Trophoblast cell (in vitro differentiated cells and primary cell): ENCODE data around the gene AKTIP.

ENCODE experiments used
- DNase-seq, 2 donors: peaks; one replicate each; pipeline ENCODE4 v3.0.0-alpha.2; 2016
- H2AFZ ChIP-seq: 2 replicates; pipeline ENCODE4 v1.6.1; 2013; ENCODE audit warnings: low read length, moderate library complexity, mild to moderate bottlenecking; ENCODE audit not compliant: insufficient read depth, poor library complexity
- H2AK5ac ChIP-seq: 2 replicates; pipeline ENCODE4 v1.6.1; 2013; ENCODE audit warnings: mild to moderate bottlenecking, low read length
- H2BK120ac ChIP-seq: 2 replicates; pipeline ENCODE4 v1.6.1; 2013; ENCODE audit warnings: low read length, mild to moderate bottlenecking, moderate library complexity; ENCODE audit not compliant: insufficient read depth, poor library complexity
- H2BK12ac ChIP-seq: 2 replicates; pipeline ENCODE4 v1.6.1; 2013; ENCODE audit warnings: mild to moderate bottlenecking, low read length, moderate library complexity
- H2BK5ac ChIP-seq: 2 replicates; pipeline ENCODE4 v1.6.1; 2013; ENCODE audit warnings: low read length, low read depth, moderate library complexity, mild to moderate bottlenecking; ENCODE audit not compliant: poor library complexity
- H3K14ac ChIP-seq: 2 replicates; pipeline ENCODE4 v1.6.1; 2013; ENCODE audit warnings: mild to moderate bottlenecking, low read length
- H3K18ac ChIP-seq: 2 replicates; pipeline ENCODE4 v1.6.1; 2013; ENCODE audit warnings: mild to moderate bottlenecking, low read length
- H3K23ac ChIP-seq: 2 replicates; pipeline ENCODE4 v1.6.1; 2013; ENCODE audit warnings: low read length
- H3K27ac ChIP-seq: 2 replicates; pipeline ENCODE4 v1.5.1; 2013; ENCODE audit warnings: low read depth, mild to moderate bottlenecking, inconsistent platforms, low read length, moderate library complexity
- H3K27me3 ChIP-seq: 2 replicates; pipeline ENCODE4 v1.6.1; 2013; ENCODE audit warnings: inconsistent platforms, mild to moderate bottlenecking, low read length, moderate library complexity; ENCODE audit not compliant: insufficient read depth
- H3K36me3 ChIP-seq, 2 experiments: 1 replicate in 1 of 2; 2 replicates in 1 of 2; pipeline ENCODE4 v1.6.1; 2013; ENCODE audit warnings: low read length in 2 of 2, mild to moderate bottlenecking in 2 of 2, moderate library complexity in 1 of 2; ENCODE audit not compliant: insufficient read depth in 2 of 2, control insufficient read depth in 1 of 2
- H3K4ac ChIP-seq: 2 replicates; pipeline ENCODE4 v1.6.1; 2013; ENCODE audit warnings: low read depth, mild to moderate bottlenecking, low read length, moderate library complexity
- H3K4me1 ChIP-seq, 2 experiments: 1 replicate in 1 of 2; 2 replicates in 1 of 2; pipeline ENCODE4 v1.6.1; 2013; ENCODE audit warnings: low read length in 2 of 2, mild to moderate bottlenecking in 2 of 2, moderate library complexity in 1 of 2; ENCODE audit not compliant: insufficient read depth in 2 of 2, control insufficient read depth in 1 of 2
- H3K4me2 ChIP-seq: 2 replicates; pipeline ENCODE4 v1.6.1; 2013; ENCODE audit warnings: inconsistent platforms, mild to moderate bottlenecking, low read length, moderate library complexity
- H3K4me3 ChIP-seq: 2 replicates; pipeline ENCODE4 v1.5.1; 2013; ENCODE audit warnings: mild to moderate bottlenecking, low read depth, low read length, inconsistent platforms
- H3K79me1 ChIP-seq: one replicate; pipeline ENCODE4 v1.6.1; 2013; ENCODE audit warnings: low read length
- H3K79me2 ChIP-seq: 2 replicates; pipeline ENCODE4 v1.6.1; 2013; ENCODE audit warnings: low read length, mild to moderate bottlenecking; ENCODE audit not compliant: control insufficient read depth, insufficient read depth, poor library complexity
- H3K9ac ChIP-seq: 2 replicates; pipeline ENCODE4 v1.6.1; 2013; ENCODE audit warnings: mild to moderate bottlenecking, low read length
- H3K9me3 ChIP-seq: 2 replicates; pipeline ENCODE4 v1.6.1; 2013; ENCODE audit warnings: low read depth, mild to moderate bottlenecking, control low read depth, inconsistent platforms, low read length; ENCODE audit not compliant: insufficient read depth
- H4K12ac ChIP-seq: 2 replicates; pipeline ENCODE4 v1.6.1; 2013; ENCODE audit warnings: low read depth, mild to moderate bottlenecking, low read length, moderate library complexity
- H4K8ac ChIP-seq: 2 replicates; pipeline ENCODE4 v1.6.1; 2013; ENCODE audit warnings: low read depth, mild to moderate bottlenecking, low read length, moderate library complexity
- H4K91ac ChIP-seq: one replicate; pipeline ENCODE4 v1.6.1; 2013; ENCODE audit warnings: low read depth, mild to moderate bottlenecking, low read length, moderate library complexity
- WGBS: extraction: QIAGEN DNeasy Blood & Tissue Kit; methylation state at CpG from one replicate; pipeline ENCODE4 v1.1.7; 2013; ENCODE audit warnings: missing lambda C conversion rate; ENCODE audit not compliant: insufficient read length, insufficient coverage; ENCODE audit errors: extremely low coverage; 5-methylcytosine and 5-hydroxymethylcytosine counted together

The AKTIP gene

GRCh38 chr16:53537626-53538025 lies 34.6 kb upstream of the AKTIP start:
- Histone ChIP-seq H3K4ac (no peak overlapping the region), H2BK5ac (no peak overlapping the region)
- WGBS = no CpG with 5 or more reads among the region's 5 CpGs

GRCh38 chr16:53534206-53534605 lies 31.2 kb upstream of the AKTIP start:
- Histone ChIP-seq H3K79me1 (no peaks in the 10 kb centered on the region), H3K4me1 (no peaks in the 10 kb centered on the region), H2BK120ac (no peak overlapping the region), H4K8ac (no peak overlapping the region), H3K27ac (no peak overlapping the region), H3K4me2 (no peak overlapping the region), H3K14ac (no peak overlapping the region), H3K36me3 (no peaks in the 10 kb centered on the region), H3K27me3 (no peaks in the 10 kb centered on the region), H3K79me2 (no peaks in the 10 kb centered on the region), H3K4ac (no peak overlapping the region), H4K12ac (no peak overlapping the region), H3K4me3 (no peak overlapping the region), H3K9ac (no peak overlapping the region), H2AFZ (no peak overlapping the region), H3K18ac (no peak overlapping the region), H3K9me3 (no peaks in the 10 kb centered on the region), H2AK5ac (no peak overlapping the region), H4K91ac (no peak overlapping the region), H2BK5ac (no peak overlapping the region), H3K23ac (no peak overlapping the region), H2BK12ac (no peak overlapping the region)
- no CpG with 5 or more reads among the region's 2 CpGs for WGBS
- DNase-seq = no peak

More at GRCh38 chr16:53537626-53538025, 34.6 kb upstream of the AKTIP start:
- H3K18ac ChIP-seq = no peak overlapping the region
- no peak overlapping the region for H3K27ac ChIP-seq
- H4K12ac ChIP-seq = no peak overlapping the region
- no peak overlapping the region for H4K91ac ChIP-seq
- no peak overlapping the region for H3K4me3 ChIP-seq
- no peak overlapping the region for H4K8ac ChIP-seq
- no peaks in the 10 kb centered on the region for H3K79me2 ChIP-seq
- H2BK12ac ChIP-seq = no peak overlapping the region
- no peak for DNase-seq
- no peak overlapping the region for H3K4me2 ChIP-seq
- H3K27me3 ChIP-seq = no peaks in the 10 kb centered on the region
- H3K14ac ChIP-seq = no peak overlapping the region
- H3K79me1 ChIP-seq = no peaks in the 10 kb centered on the region
- no peak overlapping the region for H2AK5ac ChIP-seq
- H3K9me3 ChIP-seq = peaks cover 2% of the 10 kb centered on the region
- no peak overlapping the region for H2BK120ac ChIP-seq
- no peak overlapping the region for H3K23ac ChIP-seq
- no peaks in the 10 kb centered on the region for H3K4me1 ChIP-seq
- no peak overlapping the region for H3K9ac ChIP-seq
- no peak overlapping the region for H2AFZ ChIP-seq
- H3K36me3 ChIP-seq = no peaks in the 10 kb centered on the region

DNA sequence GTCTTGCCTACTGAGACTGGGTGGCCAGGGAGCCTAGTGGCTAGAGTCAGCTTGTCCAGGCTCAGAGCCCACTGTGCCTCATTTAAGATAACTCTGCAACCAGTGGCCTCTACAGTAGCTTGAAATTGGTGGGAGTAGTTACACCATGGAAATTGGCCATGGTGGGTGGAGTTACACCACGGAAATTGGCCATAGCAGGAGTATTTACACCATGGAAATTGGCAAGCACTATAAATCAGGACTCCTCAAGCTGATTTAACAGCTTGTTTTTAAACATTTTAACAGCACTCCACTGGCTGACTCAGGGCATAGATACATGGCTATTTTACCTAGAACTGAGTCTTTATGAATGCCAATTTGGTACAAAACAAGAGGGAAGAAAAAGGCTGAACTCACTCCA lies 27.7 kb upstream of the AKTIP start:
- Histone ChIP-seq H3K27ac (no peak overlapping the region), H2AFZ (no peak overlapping the region), H4K8ac (no peak overlapping the region), H3K14ac (no peak overlapping the region), H2BK12ac (no peak overlapping the region), H3K79me2 (no peaks in the 10 kb centered on the region), H2AK5ac (no peak overlapping the region), H3K27me3 (no peaks in the 10 kb centered on the region), H2BK5ac (no peak overlapping the region), H3K79me1 (no peaks in the 10 kb centered on the region), H3K4me1 (no peaks in the 10 kb centered on the region), H3K4me3 (no peak overlapping the region), H3K4ac (no peak overlapping the region), H3K9me3 (peaks cover 3% of the 10 kb centered on the region), H3K36me3 (no peaks in the 10 kb centered on the region), H4K12ac (no peak overlapping the region), H2BK120ac (no peak overlapping the region), H3K9ac (no peak overlapping the region), H3K18ac (no peak overlapping the region), H3K4me2 (no peak overlapping the region), H3K23ac (no peak overlapping the region), H4K91ac (no peak overlapping the region)
- no peak for DNase-seq
- WGBS = no CpG with 5 or more reads among the region's 1 CpG

DNA sequence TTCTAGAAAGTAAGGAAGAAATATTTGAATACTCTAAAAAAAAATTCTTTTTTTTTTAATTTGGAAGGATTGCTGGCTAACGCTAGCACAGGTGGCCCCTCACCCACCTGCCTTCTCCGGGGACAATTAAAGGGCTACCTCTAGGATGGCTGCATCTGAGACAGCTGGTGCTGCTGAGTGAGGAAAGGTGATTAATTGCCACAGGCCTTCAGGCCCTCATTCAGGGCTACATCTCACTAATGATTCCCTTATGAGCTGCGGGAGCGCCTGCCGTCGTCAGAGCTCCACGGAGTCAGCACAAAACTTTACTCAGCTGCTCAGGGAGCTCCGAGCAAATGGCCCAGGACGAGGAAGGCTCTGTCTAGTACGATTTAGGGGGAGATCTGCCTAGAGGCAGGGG lies 27.0 kb upstream of the AKTIP start:
- Histone ChIP-seq H3K27ac (no peak overlapping the region), H3K9me3 (peaks cover 3% of the 10 kb centered on the region)

More for the DNA sequence above, 27.0 kb upstream of the AKTIP start:
- no peaks in the 10 kb centered on the region for H3K27me3 ChIP-seq
- H2AK5ac ChIP-seq = no peak overlapping the region
- no peak overlapping the region for H2BK120ac ChIP-seq
- H2AFZ ChIP-seq = no peak overlapping the region
- H3K18ac ChIP-seq = no peak overlapping the region
- H3K36me3 ChIP-seq = no peaks in the 10 kb centered on the region
- H3K9ac ChIP-seq = no peak overlapping the region
- H3K14ac ChIP-seq = no peak overlapping the region
- H3K79me2 ChIP-seq = no peaks in the 10 kb centered on the region
- H3K4me3 ChIP-seq = no peak overlapping the region
- WGBS = no CpG with 5 or more reads among the region's 10 CpGs
- no peak for DNase-seq
- no peak overlapping the region for H3K23ac ChIP-seq
- no peak overlapping the region for H4K12ac ChIP-seq
- no peaks in the 10 kb centered on the region for H3K79me1 ChIP-seq
- H3K4me2 ChIP-seq = no peak overlapping the region
- no peak overlapping the region for H2BK12ac ChIP-seq
- H3K4me1 ChIP-seq = no peaks in the 10 kb centered on the region
- no peak overlapping the region for H2BK5ac ChIP-seq
- H3K4ac ChIP-seq = no peak overlapping the region
- no peak overlapping the region for H4K91ac ChIP-seq
- H4K8ac ChIP-seq = no peak overlapping the region
